Liver (tissue), 9 donors: ENCODE measurements around the gene POU6F2. TPM values are rescaled to one million over a fixed set of nuclear protein-coding genes. Genes with fewer than 3 reads are reported as not detected.

Source experiments
- DNase-seq: peaks from one replicate; pipeline ENCODE4 v3.0.0-alpha.2; 2017; ENCODE audit warnings: low spot score
- H3K27ac ChIP-seq, 2 donors: one replicate each; pipeline ENCODE4 v1.7.0; 2013; ENCODE audit warnings: inconsistent platforms in 2 of 2, low read length in 2 of 2, control low read depth in 1 of 2, low read depth in 1 of 2, mild to moderate bottlenecking in 1 of 2
- H3K27me3 ChIP-seq, 4 donors: one replicate each; pipeline versions ENCODE4 v1.6.1 to v1.7.0; 2013; ENCODE audit warnings: low read length in 3 of 4, inconsistent platforms in 1 of 4, mild to moderate bottlenecking in 1 of 4, moderate library complexity in 1 of 4; ENCODE audit not compliant: control insufficient read depth in 4 of 4, insufficient read depth in 4 of 4
- H3K36me3 ChIP-seq, 4 donors: one replicate each; pipeline versions ENCODE4 v1.6.1 to v1.7.0; 2013; ENCODE audit warnings: low read length in 3 of 4, mild to moderate bottlenecking in 3 of 4, low read depth in 1 of 4, moderate library complexity in 1 of 4; ENCODE audit not compliant: control insufficient read depth in 4 of 4, insufficient read depth in 3 of 4
- H3K4me1 ChIP-seq, 4 donors: one replicate each; pipeline versions ENCODE4 v1.6.1 to v1.7.0; 2013; ENCODE audit warnings: low read length in 3 of 4, mild to moderate bottlenecking in 3 of 4, moderate library complexity in 1 of 4; ENCODE audit not compliant: control insufficient read depth in 4 of 4, insufficient read depth in 4 of 4
- H3K4me3 ChIP-seq, 3 donors: one replicate each; pipeline versions ENCODE4 v1.6.1 to v1.7.0; 2013; ENCODE audit warnings: low read length in 3 of 3, control low read depth in 1 of 3, low read depth in 1 of 3, mild to moderate bottlenecking in 1 of 3
- H3K9ac ChIP-seq, 2 donors: one replicate each; pipeline ENCODE4 v1.7.0; 2013; ENCODE audit warnings: low read length in 2 of 2, mild to moderate bottlenecking in 2 of 2, moderate library complexity in 2 of 2, control low read depth in 1 of 2, low read depth in 1 of 2
- H3K9me3 ChIP-seq, 4 donors: one replicate each; pipeline versions ENCODE4 v1.6.1 to v1.7.0; 2013; ENCODE audit warnings: low read length in 3 of 4; ENCODE audit not compliant: control insufficient read depth in 4 of 4
- ATF3 ChIP-seq: IDR thresholded peaks from 2 replicates; pipeline ENCODE4 v1.6.1; 2016; ENCODE audit warnings: antibody characterized with exemption
- CTCF ChIP-seq: fragments of 150-350 bp; IDR thresholded peaks from 2 replicates; pipeline ENCODE4 v1.5.1; 2017; ENCODE audit warnings: improper control_type of control experiment, low read depth, low read length; ENCODE audit not compliant: missing input control
- FOXA1 ChIP-seq: IDR thresholded peaks from 2 replicates; pipeline ENCODE4 v1.6.1; 2016; ENCODE audit warnings: antibody characterized with exemption
- FOXA2 ChIP-seq: IDR thresholded peaks from 2 replicates; pipeline ENCODE4 v1.6.1; 2016; ENCODE audit warnings: antibody characterized with exemption
- GABPA ChIP-seq, 2 donors: IDR thresholded peaks in 1 of 2; conservative IDR thresholded peaks in 1 of 2; 2 replicates each; pipeline ENCODE4 v1.6.1; 2016; ENCODE audit warnings: antibody characterized with exemption in 2 of 2, mild to moderate bottlenecking in 1 of 2, moderate library complexity in 1 of 2
- HNF4G ChIP-seq: IDR thresholded peaks from 2 replicates; pipeline ENCODE4 v1.6.1; 2016; ENCODE audit warnings: antibody characterized with exemption
- MAX ChIP-seq: IDR thresholded peaks from 2 replicates; pipeline ENCODE4 v1.6.1; 2016; ENCODE audit warnings: antibody characterized with exemption
- NR2F2 ChIP-seq: IDR thresholded peaks from 2 replicates; pipeline ENCODE4 v1.6.1; 2016; ENCODE audit warnings: antibody characterized with exemption
- REST ChIP-seq: IDR thresholded peaks from 2 replicates; pipeline ENCODE4 v1.6.1; 2016; ENCODE audit warnings: antibody characterized with exemption, mild to moderate bottlenecking
- RXRA ChIP-seq, 2 donors: IDR thresholded peaks; 2 replicates each; pipeline ENCODE4 v1.6.1; 2017 to 2018; ENCODE audit warnings: antibody characterized with exemption in 2 of 2, mild to moderate bottlenecking in 1 of 2
- SP1 ChIP-seq: IDR thresholded peaks from 2 replicates; pipeline ENCODE4 v1.6.1; 2018; ENCODE audit warnings: antibody characterized with exemption, mild to moderate bottlenecking
- TAF1 ChIP-seq: conservative IDR thresholded peaks from 2 replicates; pipeline ENCODE4 v1.6.1; 2016; ENCODE audit warnings: antibody characterized with exemption, mild to moderate bottlenecking
- WGBS: extraction: QIAGEN DNeasy Blood & Tissue Kit; methylation state at CpG from one replicate; pipeline ENCODE4 v1.1.7; 2013; 5-methylcytosine and 5-hydroxymethylcytosine counted together
- polyA plus RNA-seq, 2 donors: library from polyadenylated mRNA; stranded (reverse) in 1 of 2; unstranded in 1 of 2; fragments of 200-250 nt in 1 of 2; fragments of >200 nt in 1 of 2; fragmentation: Nextera tagmentation in 1 of 2; extraction: Ambion mirVana in 1 of 2; gene quantifications; one replicate each; pipeline versions ENCODE4 v1.2.1 to v1.2.3, GENCODE V29; 2013 to 2015
- total RNA-seq, 2 donors: library from RNA; depleted of rRNA; stranded (reverse); fragments of >200 nt; gene quantifications; one replicate each; pipeline ENCODE4 v1.2.3, GENCODE V29; 2014
- donor health status: healthy.
- donor health status: healthy.
- donor health status: healthy.
- donor health status: healthy.
- donor health status: healthy.

The POU6F2 gene
- total and polyA plus RNA-seq, 4 donors, result under 0.01 to 0.24 (median 0.08) TPM; not detected in 1

- Histone ChIP-seq H3K27ac (no peak overlapping the region), H3K4me1 (no peaks in the 10 kb centered on the region), H3K27me3 (no peaks in the 10 kb centered on the region), H3K36me3 (no peaks in the 10 kb centered on the region), H3K4me3 (no peak overlapping the region), H3K9me3 (no peaks in the 10 kb centered on the region), H3K9ac (no peak overlapping the region)
- WGBS, result 44% methylated on average over 3 of the region's 3 CpGs
- DNase-seq, result no peak
- TF ChIP-seq GABPA (IDR thresholded peaks at IDR 0.05 in 1 of 2, conservative IDR thresholded peaks at IDR 0.05 in 1 of 2) (no peak), CTCF (peak; percentile 9)
These were observed 379.9 kb downstream of the POU6F2 start for GRCh38 chr7:39357648-39358047.

GRCh38 chr7:39360038-39360437 is 382.3 kb downstream of the POU6F2 start:
- Histone ChIP-seq H3K9me3 (no peaks in the 10 kb centered on the region), H3K4me1 (no peaks in the 10 kb centered on the region), H3K27me3 (no peaks in the 10 kb centered on the region), H3K9ac (no peak overlapping the region), H3K4me3 (no peak overlapping the region), H3K27ac (no peak overlapping the region), H3K36me3 (no peaks in the 10 kb centered on the region)
- 54% methylated on average over 4 of the region's 4 CpGs for WGBS
- no peak for DNase-seq
- TF ChIP-seq CTCF (no peak), TAF1 (no peak), FOXA1 (no peak), MAX (no peak)

GRCh38 chr7:39360766-39361165 is 383.1 kb downstream of the POU6F2 start:
- DNase-seq, result no peak
- no peaks in the 10 kb centered on the region for H3K4me1 ChIP-seq
- H3K27ac ChIP-seq, result no peak overlapping the region
- no peak overlapping the region for H3K9ac ChIP-seq
- no peaks in the 10 kb centered on the region for H3K9me3 ChIP-seq
- 77% methylated on average over 1 of the region's 1 CpG for WGBS
- H3K36me3 ChIP-seq, result no peaks in the 10 kb centered on the region
- TF ChIP-seq ATF3 (no peak), REST (no peak), GABPA (IDR thresholded peaks at IDR 0.05 in 1 of 2, conservative IDR thresholded peaks at IDR 0.05 in 1 of 2) (no peak), NR2F2 (no peak), FOXA2 (no peak), HNF4G (no peak), RXRA (IDR thresholded peaks at IDR 0.05) (no peak), SP1 (no peak), FOXA1 (no peak)
- no peak overlapping the region for H3K4me3 ChIP-seq
- no peaks in the 10 kb centered on the region for H3K27me3 ChIP-seq
